Mesenchymal stem cell (in vitro differentiated cells and primary cell): ENCODE measurements around the gene MST1.
"Not testable (repeated sequence)": the region's sequence is repeated elsewhere in the genome, so short reads cannot be mapped to it uniquely, and the experiment has no call there.

Experiments
- DNase-seq: peaks from one replicate; pipeline ENCODE4 v3.0.0-alpha.2; 2013
- H2AFZ ChIP-seq: one replicate; pipeline ENCODE4 v1.6.1; 2013; ENCODE audit warnings: low read depth, mild to moderate bottlenecking, control low read depth, inconsistent platforms, low read length, moderate library complexity
- H2AK5ac ChIP-seq: 2 replicates; pipeline ENCODE4 v1.6.1; 2013; ENCODE audit warnings: low read length, moderate library complexity, mild to moderate bottlenecking, inconsistent platforms; ENCODE audit not compliant: severe bottlenecking
- H2BK120ac ChIP-seq: one replicate; pipeline ENCODE4 v1.6.1; 2013; ENCODE audit warnings: low read depth, mild to moderate bottlenecking, inconsistent platforms, low read length, moderate library complexity
- H2BK12ac ChIP-seq, 2 experiments: one replicate each; pipeline ENCODE4 v1.6.1; 2013; ENCODE audit warnings: inconsistent platforms in 2 of 2, low read length in 2 of 2, mild to moderate bottlenecking in 2 of 2, moderate library complexity in 2 of 2, control low read depth in 1 of 2
- H2BK15ac ChIP-seq: one replicate; pipeline ENCODE4 v1.6.1; 2013; ENCODE audit warnings: mild to moderate bottlenecking, low read depth, inconsistent platforms; ENCODE audit not compliant: poor library complexity, severe bottlenecking
- H2BK5ac ChIP-seq: 2 replicates; pipeline ENCODE4 v1.6.1; 2013; ENCODE audit warnings: low read depth, mild to moderate bottlenecking, low read length, control low read depth, inconsistent platforms; ENCODE audit not compliant: poor library complexity, severe bottlenecking
- H3K14ac ChIP-seq, 2 experiments: one replicate each; pipeline ENCODE4 v1.6.1; 2013; ENCODE audit warnings: inconsistent platforms in 2 of 2, low read length in 2 of 2, control low read depth in 1 of 2, mild to moderate bottlenecking in 1 of 2, moderate library complexity in 1 of 2
- H3K18ac ChIP-seq, 2 experiments: one replicate each; pipeline ENCODE4 v1.6.1; 2013; ENCODE audit warnings: inconsistent platforms in 2 of 2, low read length in 2 of 2, control low read depth in 1 of 2, low read depth in 1 of 2, mild to moderate bottlenecking in 1 of 2
- H3K23ac ChIP-seq, 2 experiments: one replicate each; pipeline ENCODE4 v1.6.1; 2013; ENCODE audit warnings: inconsistent platforms in 2 of 2, low read length in 2 of 2, mild to moderate bottlenecking in 2 of 2, moderate library complexity in 2 of 2, control low read depth in 1 of 2
- H3K27ac ChIP-seq: 2 replicates; pipeline ENCODE4 v1.5.1; 2013; ENCODE audit warnings: mild to moderate bottlenecking, moderate library complexity, low read length, control low read depth, inconsistent platforms; ENCODE audit not compliant: poor library complexity, severe bottlenecking
- H3K27me3 ChIP-seq, 2 experiments: 2 replicates each; pipeline versions ENCODE4 v1.6.1 to v1.7.0; 2013; ENCODE audit warnings: low read length in 2 of 2, mild to moderate bottlenecking in 2 of 2, moderate library complexity in 2 of 2, control low read depth in 1 of 2, inconsistent platforms in 1 of 2; ENCODE audit not compliant: control insufficient read depth in 1 of 2, insufficient read depth in 1 of 2
- H3K36me3 ChIP-seq, 2 experiments: 2 replicates each; pipeline versions ENCODE4 v1.6.1 to v1.7.0; 2013; ENCODE audit warnings: low read length in 2 of 2, control low read depth in 1 of 2, inconsistent platforms in 1 of 2, low read depth in 1 of 2, mild to moderate bottlenecking in 1 of 2; ENCODE audit not compliant: insufficient read depth in 2 of 2, control insufficient read depth in 1 of 2
- H3K4ac ChIP-seq, 2 experiments: one replicate each; pipeline ENCODE4 v1.6.1; 2013; ENCODE audit warnings: inconsistent platforms in 2 of 2, low read length in 2 of 2, mild to moderate bottlenecking in 2 of 2, moderate library complexity in 2 of 2, control low read depth in 1 of 2, low read depth in 1 of 2
- H3K4me1 ChIP-seq: 2 replicates; pipeline ENCODE4 v1.6.1; 2013; ENCODE audit warnings: low read depth, low read length, control low read depth; ENCODE audit not compliant: control insufficient read depth, insufficient read depth
- H3K4me2 ChIP-seq: 2 replicates; pipeline ENCODE4 v1.6.1; 2013; ENCODE audit warnings: low read length, mild to moderate bottlenecking, inconsistent platforms; ENCODE audit not compliant: poor library complexity, severe bottlenecking
- H3K4me3 ChIP-seq, 2 experiments: 2 replicates each; pipeline versions ENCODE4 v1.5.1 to v1.7.0; 2013; ENCODE audit warnings: low read length in 2 of 2, mild to moderate bottlenecking in 2 of 2, control low read depth in 1 of 2, low read depth in 1 of 2; ENCODE audit not compliant: insufficient read depth in 1 of 2
- H3K79me1 ChIP-seq: replicated peaks from 2 replicates; pipeline ENCODE4 v1.6.1; 2013; ENCODE audit warnings: mild to moderate bottlenecking, control low read depth, low read length, inconsistent platforms; ENCODE audit not compliant: poor library complexity, severe bottlenecking
- H3K9ac ChIP-seq: 2 replicates; pipeline ENCODE4 v1.7.0; 2013; ENCODE audit warnings: mild to moderate bottlenecking, low read length, moderate library complexity
- H3K9me3 ChIP-seq: 2 replicates; pipeline ENCODE4 v1.7.0; 2013; ENCODE audit warnings: mild to moderate bottlenecking, low read length; ENCODE audit not compliant: control insufficient read depth
- H4K8ac ChIP-seq: one replicate; pipeline ENCODE4 v1.6.1; 2013; ENCODE audit warnings: inconsistent platforms, mild to moderate bottlenecking, low read length, moderate library complexity
- H4K91ac ChIP-seq: one replicate; pipeline ENCODE4 v1.6.1; 2013; ENCODE audit warnings: mild to moderate bottlenecking, low read length, inconsistent platforms
- WGBS: methylation state at CpG from one replicate; pipeline ENCODE4 v1.1.7; 2013; ENCODE audit warnings: mixed read lengths; 5-methylcytosine and 5-hydroxymethylcytosine counted together

The MST1 gene

DNA sequence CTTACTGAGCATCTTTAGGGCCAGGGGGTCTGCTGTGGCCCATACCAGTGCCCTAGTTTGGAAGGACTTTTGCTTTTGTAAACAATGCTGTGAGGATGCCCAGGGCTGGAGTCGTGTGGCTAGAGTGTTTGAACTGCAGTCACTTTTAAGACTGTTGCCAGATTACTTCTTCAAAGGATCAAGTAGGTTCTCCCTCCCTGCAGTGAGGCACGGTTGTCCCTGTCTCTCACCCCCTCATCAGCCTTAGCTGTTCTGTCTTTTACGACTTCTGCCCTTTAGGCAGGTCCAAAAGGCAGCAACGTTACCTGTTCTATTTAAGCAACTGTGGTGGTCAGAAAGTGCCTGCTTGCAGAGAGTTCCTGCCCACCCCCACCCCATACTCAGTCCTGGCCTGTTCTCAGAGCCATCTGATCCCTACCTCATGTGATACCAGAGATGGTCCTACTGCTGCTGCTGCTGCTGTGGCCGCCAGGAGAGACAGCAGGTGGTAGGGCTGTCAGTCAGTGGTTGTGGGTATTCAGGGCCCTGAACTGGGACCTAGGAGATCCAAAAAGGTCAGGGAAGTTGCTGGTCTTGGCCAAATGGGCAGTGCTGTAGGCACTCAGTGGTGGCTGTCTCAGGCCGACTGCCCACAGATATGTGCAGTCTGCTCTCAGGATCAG is 5.3 kb upstream of the MST1 start:
- not testable (repeated sequence) for H3K27ac ChIP-seq, DNase-seq, H3K18ac ChIP-seq, H2BK5ac ChIP-seq, H2AK5ac ChIP-seq, H2AFZ ChIP-seq, H4K91ac ChIP-seq, H3K4me2 ChIP-seq, H3K14ac ChIP-seq, H3K9me3 ChIP-seq, H3K9ac ChIP-seq, H3K27me3 ChIP-seq, H3K4me3 ChIP-seq, H3K23ac ChIP-seq, H4K8ac ChIP-seq, H2BK15ac ChIP-seq, H3K4ac ChIP-seq, H2BK120ac ChIP-seq, H2BK12ac ChIP-seq
- Histone ChIP-seq H3K36me3 (peaks cover 14 to 31% of the 10 kb centered on the region in 2 experiments), H3K79me1 (peaks cover 20% of the 10 kb centered on the region), H3K4me1 (peaks cover 19% of the 10 kb centered on the region)
- WGBS = 68% methylated on average over 4 of the region's 6 CpGs

DNA sequence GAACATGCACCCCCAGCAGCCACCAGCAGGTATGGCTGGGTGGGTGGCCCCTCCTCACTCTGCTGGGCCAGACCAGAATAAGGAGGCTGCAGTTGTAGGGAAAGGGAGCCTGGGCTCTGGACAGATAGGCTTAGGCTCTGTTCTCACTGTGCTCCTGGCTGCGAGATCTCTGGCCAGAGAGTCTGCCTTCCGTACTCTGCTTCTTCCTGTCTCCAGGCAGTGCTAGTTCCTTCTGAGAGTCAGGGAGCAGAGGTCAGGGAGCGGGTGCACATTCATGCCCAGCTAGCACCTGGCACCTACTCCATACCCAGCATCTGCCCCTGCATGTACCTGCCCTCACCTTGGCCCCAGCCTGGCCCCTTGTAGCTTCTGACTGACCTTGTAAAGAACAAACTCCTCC is 2.2 kb upstream of the MST1 start:
- H3K14ac ChIP-seq, H4K8ac ChIP-seq, H2AK5ac ChIP-seq, H2BK12ac ChIP-seq, H3K27me3 ChIP-seq, H3K23ac ChIP-seq, H3K9me3 ChIP-seq, H3K4ac ChIP-seq, H3K36me3 ChIP-seq, H3K4me2 ChIP-seq, H2AFZ ChIP-seq, DNase-seq, H2BK15ac ChIP-seq, H3K27ac ChIP-seq, H2BK5ac ChIP-seq, H3K18ac ChIP-seq, H3K4me3 ChIP-seq, H3K9ac ChIP-seq, H4K91ac ChIP-seq, H2BK120ac ChIP-seq: not testable (repeated sequence)
- Histone ChIP-seq H3K79me1 (peaks cover 15% of the 10 kb centered on the region), H3K4me1 (peaks cover 18% of the 10 kb centered on the region)
- WGBS = 100% methylated on average over 2 of the region's 3 CpGs

DNA sequence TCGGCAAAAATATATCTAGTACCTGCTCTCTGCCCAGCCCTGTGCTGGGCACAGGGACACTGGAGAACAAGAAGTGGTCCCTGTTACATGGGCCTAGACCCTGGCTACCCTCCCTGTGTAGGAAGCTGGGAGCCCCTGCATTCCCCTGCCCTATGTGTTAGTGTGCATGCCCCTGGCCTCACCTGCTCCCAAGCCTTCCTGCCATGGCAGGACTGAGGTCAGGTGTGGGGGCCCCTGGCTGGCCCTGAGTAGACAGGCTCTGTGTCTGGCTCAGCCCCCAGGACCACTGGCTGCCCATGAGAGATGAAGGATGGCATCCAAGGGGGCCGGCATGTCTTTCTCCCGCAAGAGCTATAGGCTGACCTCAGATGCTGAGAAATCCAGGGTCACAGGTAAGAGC is 1.6 kb upstream of the MST1 start:
- not testable (repeated sequence) for DNase-seq, H2AFZ ChIP-seq, H4K91ac ChIP-seq, H3K4me2 ChIP-seq, H2BK120ac ChIP-seq, H3K36me3 ChIP-seq, H3K18ac ChIP-seq, H4K8ac ChIP-seq, H2AK5ac ChIP-seq, H3K14ac ChIP-seq, H2BK12ac ChIP-seq, H3K4ac ChIP-seq, H3K23ac ChIP-seq, H3K27ac ChIP-seq, H3K4me3 ChIP-seq, H2BK5ac ChIP-seq, H2BK15ac ChIP-seq, H3K27me3 ChIP-seq, H3K9ac ChIP-seq, H3K9me3 ChIP-seq
- Histone ChIP-seq H3K4me1 (peaks cover 21% of the 10 kb centered on the region), H3K79me1 (peaks cover 15% of the 10 kb centered on the region)
- WGBS = 92% methylated on average over 3 of the region's 3 CpGs

DNA sequence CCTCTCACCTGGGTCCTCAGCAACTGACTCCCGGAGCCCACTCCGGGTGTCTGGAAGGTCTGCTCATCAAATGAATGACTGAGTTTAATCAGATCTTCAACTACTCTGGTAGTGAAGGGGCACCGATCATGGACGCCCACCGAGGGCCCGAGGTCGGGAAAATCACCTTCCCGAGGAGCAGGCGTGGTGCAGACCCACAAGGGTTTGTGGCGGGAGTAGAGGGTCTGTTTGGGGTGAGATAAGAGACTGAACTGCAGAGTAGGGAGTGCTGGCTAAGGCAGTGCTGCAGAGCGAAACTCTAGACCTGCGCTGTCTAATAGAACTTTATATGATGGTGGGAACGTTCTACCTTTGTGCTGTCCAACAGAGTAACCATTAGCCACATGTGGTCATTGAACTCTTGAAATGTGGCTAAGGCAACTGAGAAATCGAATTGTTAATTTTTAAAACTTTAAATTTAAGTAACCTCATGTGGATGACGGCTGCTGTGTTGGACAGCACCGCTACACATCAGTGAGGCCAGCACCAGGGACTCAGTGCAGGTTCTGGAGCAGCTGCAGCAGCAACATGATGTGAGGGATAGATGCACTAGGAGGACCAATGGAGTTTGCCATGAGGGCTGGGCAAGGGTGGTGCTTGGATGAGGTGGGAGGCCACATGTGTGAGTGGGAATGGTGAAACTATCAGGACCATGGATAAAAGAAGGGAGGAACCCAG is 792 bp upstream of the MST1 start:
- Histone ChIP-seq H3K79me1 (peaks cover 15% of the 10 kb centered on the region), H3K4me2 (peak overlapping the region; percentile 96), H4K8ac (peak overlapping the region; percentile 83), H3K4me1 (peaks cover 24% of the 10 kb centered on the region), H2AFZ (peak overlapping the region; percentile 96), H3K4me3 (peak overlapping the region; percentile 96 to 99), H3K9ac (peak overlapping the region; percentile 95), H3K4ac (peak overlapping the region; percentile 21 to 97)
- 18% methylated on average over 16 of the region's 16 CpGs for WGBS
- not testable (repeated sequence) for H3K14ac ChIP-seq, H4K91ac ChIP-seq, H3K27me3 ChIP-seq, H2BK5ac ChIP-seq, H3K23ac ChIP-seq, H3K36me3 ChIP-seq, H3K27ac ChIP-seq, H2BK15ac ChIP-seq, H3K18ac ChIP-seq, H2AK5ac ChIP-seq, H2BK120ac ChIP-seq, H2BK12ac ChIP-seq, H3K9me3 ChIP-seq
- DNase-seq = peak; percentile 18
